ENCODE measurements around the gene C1orf159. TPM values are rescaled to one million over a fixed set of nuclear protein-coding genes. Genes with fewer than 3 reads are reported as not detected.
"Not testable (repeated sequence)": the region's sequence is repeated elsewhere in the genome, so short reads cannot be mapped to it uniquely, and the experiment has no call there.

The C1orf159 gene
- total RNA-seq, 2 donors from 2014 or later: 18.6 to 37.1 TPM

DNA sequence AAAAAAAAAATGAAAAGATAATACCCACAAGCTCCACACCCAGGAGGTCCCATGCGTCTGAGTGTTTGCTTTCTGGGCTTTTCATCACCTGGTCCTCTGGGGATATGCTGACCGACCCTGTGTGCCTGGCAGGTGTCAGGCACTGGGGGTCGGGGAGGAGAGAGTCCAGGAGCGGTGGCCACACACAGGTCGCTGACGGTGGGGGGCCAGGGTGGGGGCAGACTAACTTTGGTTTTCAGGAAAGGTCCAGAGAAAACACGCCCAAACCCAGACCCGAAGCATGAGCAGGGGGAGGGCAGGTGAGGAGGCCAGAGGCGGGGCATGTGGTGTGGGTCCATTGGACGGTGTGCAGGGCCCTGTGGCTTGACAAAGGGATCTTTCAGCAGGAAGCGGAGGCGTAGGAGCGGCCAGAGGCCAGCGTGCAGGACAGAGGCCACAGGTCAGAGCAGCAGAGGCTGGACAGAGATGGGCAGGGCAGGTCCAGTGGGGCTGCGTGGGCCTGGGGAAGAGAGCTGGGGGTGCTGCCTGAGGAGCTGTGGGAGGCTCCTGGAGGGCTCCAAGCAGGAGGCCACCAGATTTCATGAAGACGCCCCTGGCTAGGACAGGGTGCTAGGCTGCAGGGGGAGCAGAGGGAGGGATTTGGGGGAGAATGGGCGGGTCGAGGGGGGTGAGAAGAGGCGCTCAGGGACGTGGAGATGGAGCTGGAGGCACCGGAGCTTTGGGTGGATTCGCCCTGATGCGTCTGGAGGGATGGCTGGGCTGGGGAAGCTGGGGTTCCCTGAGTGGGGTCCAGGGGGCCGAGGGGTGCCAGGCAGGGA, 57.6 kb downstream of the C1orf159 start:
- Mint-ChIP-seq H3K9me3 (no peaks in the 10 kb centered on the region), H3K27ac (no peak overlapping the region), H3K27me3 (peaks cover 6 to 8% of the 10 kb centered on the region in 2 donors), H3K36me3 (no peaks in the 10 kb centered on the region), H3K4me3 (peak overlapping the region; percentile 76), H3K4me1 (ENCODE audit: low read depth in 2 of 2) (peaks cover 0 to 24% of the 10 kb centered on the region in 2 donors)
- DNase-seq (ENCODE audit: low spot score) (no peak), ATAC-seq (no peak)

GRCh38 chr1:1057769-1058087, 58.2 kb downstream of the C1orf159 start:
- DNase-seq (ENCODE audit: low spot score); H3K36me3 Mint-ChIP-seq; H3K9me3 Mint-ChIP-seq; H3K27me3 Mint-ChIP-seq; H3K4me3 Mint-ChIP-seq; H3K27ac Mint-ChIP-seq; ATAC-seq: not testable (repeated sequence)
- peaks cover 0 to 22% of the 10 kb centered on the region in 2 donors for H3K4me1 Mint-ChIP-seq (ENCODE audit: low read depth in 2 of 2)

DNA sequence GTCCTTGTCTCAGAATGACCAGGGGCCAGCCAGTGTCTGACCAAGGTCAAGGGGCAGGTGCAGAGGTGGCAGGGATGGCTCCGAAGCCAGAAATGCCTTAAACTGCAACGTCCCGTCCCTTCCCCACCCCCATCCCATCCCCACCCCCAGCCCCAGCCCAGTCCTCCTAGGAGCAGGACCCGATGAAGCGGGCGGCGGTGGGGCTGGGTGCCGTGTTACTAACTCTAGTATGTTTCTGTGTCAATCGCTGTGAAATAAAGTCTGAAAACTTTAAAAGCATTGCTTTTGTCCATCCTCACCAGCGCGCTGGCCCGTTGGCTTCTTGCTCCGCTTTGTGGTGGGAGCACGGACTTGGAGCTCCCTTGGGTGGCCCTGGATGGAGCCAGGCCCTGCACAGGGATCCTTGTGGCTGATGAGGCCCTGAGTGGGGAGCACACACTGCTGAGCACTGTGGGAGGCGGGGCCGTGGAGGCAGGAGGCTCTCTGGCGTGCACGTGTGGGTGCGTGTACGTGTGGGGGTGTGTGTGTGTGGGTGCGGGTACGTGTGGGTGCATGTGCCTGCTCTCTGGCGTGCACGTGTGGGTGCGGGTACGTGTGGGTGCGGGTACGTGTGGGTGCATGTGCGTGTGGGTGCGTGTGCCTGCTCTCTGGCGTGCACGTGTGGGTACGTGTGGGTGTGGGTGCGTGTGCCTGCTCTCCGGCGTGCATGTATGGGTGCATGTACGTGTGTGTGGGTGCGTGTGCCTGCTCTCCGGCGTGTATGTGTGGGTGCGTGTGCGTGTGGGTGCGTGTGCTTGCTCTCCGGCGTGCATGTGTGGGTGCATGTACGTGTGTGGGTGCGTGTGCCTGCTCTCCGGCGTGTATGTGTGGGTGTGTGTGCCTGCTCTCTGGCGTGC, 59.8 kb downstream of the C1orf159 start:
- DNase-seq (ENCODE audit: low spot score): no peak
- Mint-ChIP-seq H3K27me3 (peaks cover 6 to 8% of the 10 kb centered on the region in 2 donors), H3K4me3 (no peak overlapping the region), H3K36me3 (no peaks in the 10 kb centered on the region), H3K27ac (no peak overlapping the region), H3K9me3 (no peaks in the 10 kb centered on the region), H3K4me1 (ENCODE audit: low read depth in 2 of 2) (peaks cover 6 to 19% of the 10 kb centered on the region in 2 donors)
- ATAC-seq: no peak

GRCh38 chr1:1054971-1055370, 60.9 kb downstream of the C1orf159 start:
- no peak for DNase-seq (ENCODE audit: low spot score)
- no peak overlapping the region for H3K27ac Mint-ChIP-seq
- H3K27me3 Mint-ChIP-seq: peaks cover 6 to 8% of the 10 kb centered on the region in 2 donors
- H3K36me3 Mint-ChIP-seq: no peaks in the 10 kb centered on the region
- peaks cover 6 to 13% of the 10 kb centered on the region in 2 donors for H3K4me1 Mint-ChIP-seq (ENCODE audit: low read depth in 2 of 2)
- ATAC-seq: no peak
- H3K4me3 Mint-ChIP-seq: no peak overlapping the region
- H3K9me3 Mint-ChIP-seq: no peaks in the 10 kb centered on the region

DNA sequence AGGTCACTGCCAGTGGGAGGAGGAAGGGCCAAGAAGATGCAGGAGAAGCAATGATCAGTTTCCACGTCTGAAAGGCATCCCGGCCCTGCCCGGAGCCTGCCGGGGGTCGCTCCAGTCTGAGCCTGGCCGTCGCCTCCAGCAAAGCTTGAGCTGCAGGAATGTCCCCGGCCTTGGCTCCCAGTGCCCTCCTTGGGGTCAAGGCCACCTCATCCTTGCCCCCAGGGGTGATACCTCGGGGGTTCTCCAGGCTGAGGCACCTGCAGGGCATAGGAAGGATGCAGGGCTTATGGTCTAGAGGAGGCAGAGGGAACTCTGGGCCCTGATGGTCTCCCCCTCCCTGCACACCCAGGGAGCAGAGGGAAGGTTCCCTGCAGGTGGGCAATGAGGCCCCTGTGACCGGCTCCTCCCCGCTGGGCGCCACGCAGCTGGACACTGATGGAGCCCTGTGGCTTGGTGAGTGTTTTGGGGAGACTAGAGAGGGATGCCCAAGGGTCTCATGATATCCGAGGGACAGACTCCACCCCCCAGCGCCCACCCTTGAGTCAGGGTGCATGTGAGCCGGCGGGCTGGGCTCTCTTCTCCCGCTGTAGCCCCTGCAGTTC, 61.7 kb downstream of the C1orf159 start:
- Mint-ChIP-seq H3K27ac (no peak overlapping the region), H3K4me1 (ENCODE audit: low read depth in 2 of 2) (peaks cover 6 to 11% of the 10 kb centered on the region in 2 donors), H3K4me3 (no peak overlapping the region), H3K9me3 (no peaks in the 10 kb centered on the region), H3K36me3 (no peaks in the 10 kb centered on the region), H3K27me3 (peaks cover 6 to 8% of the 10 kb centered on the region in 2 donors)
- no peak for ATAC-seq
- no peak for DNase-seq (ENCODE audit: low spot score)

- no peaks in the 10 kb centered on the region for H3K9me3 Mint-ChIP-seq
- DNase-seq (ENCODE audit: low spot score) (no peak), ATAC-seq (no peak)
- peaks cover 6 to 8% of the 10 kb centered on the region in 2 donors for H3K4me1 Mint-ChIP-seq (ENCODE audit: low read depth in 2 of 2)
- H3K4me3 Mint-ChIP-seq: no peak overlapping the region
- H3K36me3 Mint-ChIP-seq: no peaks in the 10 kb centered on the region
- no peak overlapping the region for H3K27ac Mint-ChIP-seq
- H3K27me3 Mint-ChIP-seq: peaks cover 6 to 8% of the 10 kb centered on the region in 2 donors
Measured at GRCh38 chr1:1053682-1054081, 62.2 kb downstream of the C1orf159 start.

DNA sequence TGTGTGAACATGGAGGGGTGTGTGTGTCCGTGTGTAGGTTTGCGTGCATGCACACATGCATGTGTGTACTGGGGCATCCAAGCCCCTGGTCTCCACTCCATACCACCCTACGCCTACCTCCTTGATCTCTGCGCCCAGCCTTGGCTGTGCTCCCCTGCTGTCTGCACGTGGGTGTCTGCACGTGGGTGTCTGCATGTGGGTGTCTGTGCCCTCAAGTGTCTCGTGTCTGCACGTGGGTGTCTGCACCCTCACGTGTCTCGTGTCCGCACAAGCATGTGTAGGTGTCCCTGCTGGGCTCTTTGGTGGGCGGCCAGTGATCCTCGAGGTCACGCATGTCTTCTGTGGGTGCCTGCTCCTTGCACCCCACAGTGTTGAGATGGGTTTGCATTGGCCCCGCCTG, 62.9 kb downstream of the C1orf159 start:
- H3K36me3 Mint-ChIP-seq: no peaks in the 10 kb centered on the region
- DNase-seq (ENCODE audit: low spot score): no peak
- H3K4me3 Mint-ChIP-seq: no peak overlapping the region
- peaks cover 2% of the 10 kb centered on the region in 2 donors for H3K27me3 Mint-ChIP-seq
- no peaks in the 10 kb centered on the region for H3K9me3 Mint-ChIP-seq
- peaks cover 2 to 6% of the 10 kb centered on the region in 2 donors for H3K4me1 Mint-ChIP-seq (ENCODE audit: low read depth in 2 of 2)
- no peak overlapping the region for H3K27ac Mint-ChIP-seq
- no peak for ATAC-seq

GRCh38 chr1:1052003-1052840, 63.7 kb downstream of the C1orf159 start:
- DNase-seq (ENCODE audit: low spot score) (no peak), ATAC-seq (no peak)
- Mint-ChIP-seq H3K36me3 (no peaks in the 10 kb centered on the region), H3K9me3 (no peaks in the 10 kb centered on the region), H3K4me3 (no peak overlapping the region), H3K4me1 (ENCODE audit: low read depth in 2 of 2) (peaks cover 0 to 6% of the 10 kb centered on the region in 2 donors), H3K27ac (no peak overlapping the region), H3K27me3 (no peaks in the 10 kb centered on the region)

GRCh38 chr1:1051127-1051810, 64.6 kb downstream of the C1orf159 start:
- Mint-ChIP-seq H3K36me3 (no peaks in the 10 kb centered on the region), H3K27me3 (no peaks in the 10 kb centered on the region), H3K4me3 (no peak overlapping the region), H3K27ac (no peak overlapping the region), H3K9me3 (no peaks in the 10 kb centered on the region), H3K4me1 (ENCODE audit: low read depth in 2 of 2) (peaks cover 0 to 6% of the 10 kb centered on the region in 2 donors)
- ATAC-seq (no peak), DNase-seq (ENCODE audit: low spot score) (no peak)

- DNase-seq (ENCODE audit: low spot score) (no peak), ATAC-seq (no peak)
- Mint-ChIP-seq H3K9me3 (no peaks in the 10 kb centered on the region), H3K4me1 (ENCODE audit: low read depth in 2 of 2) (peaks cover 0 to 6% of the 10 kb centered on the region in 2 donors), H3K27ac (no peak overlapping the region), H3K4me3 (no peak overlapping the region), H3K27me3 (no peaks in the 10 kb centered on the region), H3K36me3 (no peaks in the 10 kb centered on the region)
Measured at GRCh38 chr1:1050577-1051052, 65.3 kb downstream of the C1orf159 start.

DNA sequence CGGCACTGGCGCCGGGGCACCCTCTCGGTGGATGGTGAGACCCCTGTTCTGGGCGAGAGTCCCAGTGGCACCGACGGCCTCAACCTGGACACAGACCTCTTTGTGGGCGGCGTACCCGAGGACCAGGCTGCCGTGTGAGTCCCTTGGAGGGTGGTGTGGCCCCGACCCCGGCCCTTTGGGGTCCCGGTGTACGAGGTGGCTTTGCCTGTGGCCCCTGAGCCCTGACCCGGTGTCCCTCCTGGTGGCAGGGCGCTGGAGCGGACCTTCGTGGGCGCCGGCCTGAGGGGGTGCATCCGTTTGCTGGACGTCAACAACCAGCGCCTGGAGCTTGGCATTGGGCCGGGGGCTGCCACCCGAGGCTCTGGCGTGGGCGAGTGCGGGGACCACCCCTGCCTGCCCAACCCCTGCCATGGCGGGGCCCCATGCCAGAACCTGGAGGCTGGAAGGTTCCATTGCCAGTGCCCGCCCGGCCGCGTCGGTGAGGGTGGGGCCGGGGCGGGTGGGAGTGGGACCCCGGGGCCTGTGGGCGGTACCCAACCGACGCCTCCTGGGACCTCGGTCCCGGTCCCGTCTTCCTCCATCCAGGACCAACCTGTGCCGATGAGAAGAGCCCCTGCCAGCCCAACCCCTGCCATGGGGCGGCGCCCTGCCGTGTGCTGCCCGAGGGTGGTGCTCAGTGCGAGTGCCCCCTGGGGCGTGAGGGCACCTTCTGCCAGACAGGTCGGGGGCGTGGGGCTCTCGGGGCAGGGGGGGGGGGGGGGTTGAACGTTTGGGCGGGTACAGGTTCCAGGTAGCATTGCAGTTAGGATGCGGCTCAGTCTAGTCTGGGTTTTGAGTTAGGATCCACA, 66.3 kb downstream of the C1orf159 start:
- Mint-ChIP-seq H3K27me3 (no peaks in the 10 kb centered on the region), H3K27ac (no peak overlapping the region), H3K4me3 (no peak overlapping the region), H3K36me3 (no peaks in the 10 kb centered on the region), H3K9me3 (no peaks in the 10 kb centered on the region), H3K4me1 (ENCODE audit: low read depth in 2 of 2) (peaks cover 0 to 6% of the 10 kb centered on the region in 2 donors)
- DNase-seq (ENCODE audit: low spot score) (no peak), ATAC-seq (no peak)

DNA sequence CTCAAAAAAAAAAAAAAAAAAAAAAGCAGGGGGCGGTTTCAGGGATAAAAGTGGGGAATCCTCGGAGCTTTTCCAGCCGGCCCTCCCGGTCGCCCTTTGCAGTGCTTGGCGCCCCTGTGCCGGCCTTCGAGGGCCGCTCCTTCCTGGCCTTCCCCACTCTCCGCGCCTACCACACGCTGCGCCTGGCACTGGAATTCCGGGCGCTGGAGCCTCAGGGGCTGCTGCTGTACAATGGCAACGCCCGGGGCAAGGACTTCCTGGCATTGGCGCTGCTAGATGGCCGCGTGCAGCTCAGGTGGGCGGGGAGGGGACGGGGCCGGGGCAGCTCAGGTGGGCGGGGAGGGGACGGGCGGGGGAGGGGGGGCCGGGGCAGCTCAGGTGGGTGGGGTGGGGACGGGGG, 67.1 kb downstream of the C1orf159 start:
- no peak overlapping the region for H3K27ac Mint-ChIP-seq
- H3K9me3 Mint-ChIP-seq: no peaks in the 10 kb centered on the region
- H3K36me3 Mint-ChIP-seq: no peaks in the 10 kb centered on the region
- H3K4me3 Mint-ChIP-seq: no peak overlapping the region
- ATAC-seq (no peak), DNase-seq (ENCODE audit: low spot score) (no peak)
- H3K4me1 Mint-ChIP-seq (ENCODE audit: low read depth in 2 of 2): peaks cover 0 to 6% of the 10 kb centered on the region in 2 donors
- no peaks in the 10 kb centered on the region for H3K27me3 Mint-ChIP-seq

Measured in natural killer cell treated with Interleukin-12 subunit alpha and Interleukin-12 subunit beta and Interleukin-15 and Interleukin-18, amount 100 ng/mL, for 72 hours (primary cell).